HEK293T (cell line): ENCODE results near the gene GLCE.

ENCODE experiments used
- ARNT ChIP-seq: fragments of 450-650 bp; IDR thresholded peaks from 2 replicates; pipeline ENCODE4 v1.6.1; 2017; ENCODE audit warnings: mild to moderate bottlenecking
- BHLHE40 ChIP-seq: fragments of 450-650 bp; IDR thresholded peaks from 2 replicates; pipeline ENCODE4 v1.6.1; 2016; ENCODE audit warnings: mild to moderate bottlenecking, moderate library complexity, borderline replicate concordance
- CTBP1 ChIP-seq: fragments of 450-650 bp; IDR thresholded peaks from 2 replicates; pipeline ENCODE4 v1.6.1; 2016; ENCODE audit warnings: borderline replicate concordance
- ELF4 ChIP-seq: fragments of 450-650 bp; IDR thresholded peaks from 2 replicates; pipeline ENCODE4 v1.6.1; 2017; ENCODE audit warnings: antibody characterized with exemption
- FOXA1 ChIP-seq: fragments of 450-650 bp; IDR thresholded peaks from 2 replicates; pipeline ENCODE4 v1.6.1; 2016; ENCODE audit warnings: mild to moderate bottlenecking
- FOXM1 ChIP-seq: fragments of 450-650 bp; IDR thresholded peaks from 2 replicates; pipeline ENCODE4 v1.6.1; 2017; ENCODE audit warnings: mild to moderate bottlenecking, borderline replicate concordance
- HDGF ChIP-seq: fragments of 450-650 bp; IDR thresholded peaks from 2 replicates; pipeline ENCODE4 v1.6.1; 2017; ENCODE audit warnings: antibody characterized with exemption, borderline replicate concordance
- LEF1 ChIP-seq: fragments of 450-650 bp; IDR thresholded peaks from 2 replicates; pipeline ENCODE4 v1.6.1; 2017; ENCODE audit warnings: mild to moderate bottlenecking, borderline replicate concordance
- SP1 ChIP-seq: fragments of 450-650 bp; IDR thresholded peaks from 2 replicates; pipeline ENCODE4 v1.6.1; 2017
- SUZ12 ChIP-seq: fragments of 450-650 bp; IDR thresholded peaks from 2 replicates; pipeline ENCODE4 v1.6.1; 2016; ENCODE audit warnings: mild to moderate bottlenecking
- TARDBP ChIP-seq: fragments of 450-650 bp; IDR thresholded peaks from 2 replicates; pipeline ENCODE4 v1.6.1; 2016
- ZNF384 ChIP-seq: fragments of 450-650 bp; IDR thresholded peaks from 2 replicates; pipeline ENCODE4 v1.6.1; 2016
- TF ChIP-seq, protein P1 (sequence below): fragments of 450-650 bp; IDR thresholded peaks from 2 replicates; pipeline ENCODE4 v1.6.1; 2016

DNA sequence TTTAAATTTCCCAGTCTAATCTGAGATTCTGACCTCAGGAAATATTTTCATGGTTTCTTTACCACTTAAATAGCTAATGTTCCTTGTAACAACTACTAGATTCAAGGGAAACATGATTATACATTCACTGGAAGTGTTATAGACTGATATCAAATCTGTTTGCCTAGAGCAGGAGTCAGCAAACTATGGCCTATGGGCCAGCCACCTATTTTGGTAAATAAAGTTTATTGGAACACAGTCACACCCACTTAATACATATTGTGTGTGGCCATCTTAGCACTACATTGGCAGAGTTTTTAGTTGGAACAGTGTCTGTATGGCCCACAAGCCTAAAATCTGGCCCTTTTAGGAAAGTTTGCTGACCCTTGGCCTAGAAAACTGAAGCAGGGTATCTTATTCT, 50.1 kb downstream of the GLCE start:
- TF ChIP-seq SP1 (no peak), SUZ12 (no peak), ARNT (no peak), BHLHE40 (no peak), TARDBP (no peak), ELF4 (no peak), HDGF (no peak), CTBP1 (no peak), FOXM1 (no peak), FOXA1 (no peak), ZNF384 (no peak), LEF1 (no peak)
- TF ChIP-seq, protein P1, sequence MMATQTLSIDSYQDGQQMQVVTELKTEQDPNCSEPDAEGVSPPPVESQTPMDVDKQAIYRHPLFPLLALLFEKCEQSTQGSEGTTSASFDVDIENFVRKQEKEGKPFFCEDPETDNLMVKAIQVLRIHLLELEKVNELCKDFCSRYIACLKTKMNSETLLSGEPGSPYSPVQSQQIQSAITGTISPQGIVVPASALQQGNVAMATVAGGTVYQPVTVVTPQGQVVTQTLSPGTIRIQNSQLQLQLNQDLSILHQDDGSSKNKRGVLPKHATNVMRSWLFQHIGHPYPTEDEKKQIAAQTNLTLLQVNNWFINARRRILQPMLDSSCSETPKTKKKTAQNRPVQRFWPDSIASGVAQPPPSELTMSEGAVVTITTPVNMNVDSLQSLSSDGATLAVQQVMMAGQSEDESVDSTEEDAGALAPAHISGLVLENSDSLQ, result no peak
